Measurements from ENCODE around the gene SRSF7.

Gene SRSF7

DNA sequence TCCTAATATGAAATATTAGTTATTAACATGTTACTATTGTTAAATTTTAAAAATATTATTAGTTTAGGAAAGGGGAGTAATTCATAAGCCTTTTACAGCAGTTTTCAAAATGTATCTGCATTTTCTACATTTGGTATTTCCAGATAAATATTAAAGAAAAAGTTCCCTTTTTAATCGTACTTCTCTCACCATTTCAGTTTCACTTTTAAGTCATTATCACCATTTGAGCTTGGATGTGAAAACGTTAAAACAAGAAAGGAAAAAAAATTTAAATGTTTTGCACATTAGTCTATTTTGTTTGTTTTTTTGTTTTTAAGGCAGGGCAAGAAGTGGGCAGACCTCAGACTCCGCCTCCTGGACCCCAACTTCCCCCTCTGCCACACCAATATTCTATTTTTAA is 3.3 kb upstream of the SRSF7 start:
- peaks cover 0 to 9% of the 10 kb centered on the region in 2 experiments; a peak in 1 of 3 replicates for H3K36me3 ChIP-seq (ENCODE audit: control insufficient read depth in 2 of 2, insufficient read depth in 1 of 2, low read length in 2 of 2)
- TF ChIP-seq, protein P1, sequence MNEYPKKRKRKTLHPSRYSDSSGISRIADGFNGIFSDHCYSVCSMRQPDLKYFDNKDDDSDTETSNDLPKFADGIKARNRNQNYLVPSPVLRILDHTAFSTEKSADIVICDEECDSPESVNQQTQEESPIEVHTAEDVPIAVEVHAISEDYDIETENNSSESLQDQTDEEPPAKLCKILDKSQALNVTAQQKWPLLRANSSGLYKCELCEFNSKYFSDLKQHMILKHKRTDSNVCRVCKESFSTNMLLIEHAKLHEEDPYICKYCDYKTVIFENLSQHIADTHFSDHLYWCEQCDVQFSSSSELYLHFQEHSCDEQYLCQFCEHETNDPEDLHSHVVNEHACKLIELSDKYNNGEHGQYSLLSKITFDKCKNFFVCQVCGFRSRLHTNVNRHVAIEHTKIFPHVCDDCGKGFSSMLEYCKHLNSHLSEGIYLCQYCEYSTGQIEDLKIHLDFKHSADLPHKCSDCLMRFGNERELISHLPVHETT (tag by site-specific recombination; IDR thresholded peaks at IDR 0.05) = no peak
- TF ChIP-seq ZNF560 (tag by site-specific recombination; IDR thresholded peaks at IDR 0.05; ENCODE audit: borderline replicate concordance) (no peak), EGR2 (tag by site-specific recombination; IDR thresholded peaks at IDR 0.05; ENCODE audit: low read depth) (no peak), ZNF292 (tag by site-specific recombination; IDR thresholded peaks at IDR 0.05; ENCODE audit: borderline replicate concordance, low read depth) (no peak), ZNF146 (tag by site-specific recombination; IDR thresholded peaks at IDR 0.05) (no peak), SALL2 (tag by site-specific recombination; IDR thresholded peaks at IDR 0.05; ENCODE audit: borderline replicate concordance) (no peak), ZNF670 (tag by site-specific recombination; IDR thresholded peaks at IDR 0.05; ENCODE audit: low read depth) (no peak), ZNF175 (tag by site-specific recombination; IDR thresholded peaks at IDR 0.05) (no peak)
- TF ChIP-seq, protein P2, sequence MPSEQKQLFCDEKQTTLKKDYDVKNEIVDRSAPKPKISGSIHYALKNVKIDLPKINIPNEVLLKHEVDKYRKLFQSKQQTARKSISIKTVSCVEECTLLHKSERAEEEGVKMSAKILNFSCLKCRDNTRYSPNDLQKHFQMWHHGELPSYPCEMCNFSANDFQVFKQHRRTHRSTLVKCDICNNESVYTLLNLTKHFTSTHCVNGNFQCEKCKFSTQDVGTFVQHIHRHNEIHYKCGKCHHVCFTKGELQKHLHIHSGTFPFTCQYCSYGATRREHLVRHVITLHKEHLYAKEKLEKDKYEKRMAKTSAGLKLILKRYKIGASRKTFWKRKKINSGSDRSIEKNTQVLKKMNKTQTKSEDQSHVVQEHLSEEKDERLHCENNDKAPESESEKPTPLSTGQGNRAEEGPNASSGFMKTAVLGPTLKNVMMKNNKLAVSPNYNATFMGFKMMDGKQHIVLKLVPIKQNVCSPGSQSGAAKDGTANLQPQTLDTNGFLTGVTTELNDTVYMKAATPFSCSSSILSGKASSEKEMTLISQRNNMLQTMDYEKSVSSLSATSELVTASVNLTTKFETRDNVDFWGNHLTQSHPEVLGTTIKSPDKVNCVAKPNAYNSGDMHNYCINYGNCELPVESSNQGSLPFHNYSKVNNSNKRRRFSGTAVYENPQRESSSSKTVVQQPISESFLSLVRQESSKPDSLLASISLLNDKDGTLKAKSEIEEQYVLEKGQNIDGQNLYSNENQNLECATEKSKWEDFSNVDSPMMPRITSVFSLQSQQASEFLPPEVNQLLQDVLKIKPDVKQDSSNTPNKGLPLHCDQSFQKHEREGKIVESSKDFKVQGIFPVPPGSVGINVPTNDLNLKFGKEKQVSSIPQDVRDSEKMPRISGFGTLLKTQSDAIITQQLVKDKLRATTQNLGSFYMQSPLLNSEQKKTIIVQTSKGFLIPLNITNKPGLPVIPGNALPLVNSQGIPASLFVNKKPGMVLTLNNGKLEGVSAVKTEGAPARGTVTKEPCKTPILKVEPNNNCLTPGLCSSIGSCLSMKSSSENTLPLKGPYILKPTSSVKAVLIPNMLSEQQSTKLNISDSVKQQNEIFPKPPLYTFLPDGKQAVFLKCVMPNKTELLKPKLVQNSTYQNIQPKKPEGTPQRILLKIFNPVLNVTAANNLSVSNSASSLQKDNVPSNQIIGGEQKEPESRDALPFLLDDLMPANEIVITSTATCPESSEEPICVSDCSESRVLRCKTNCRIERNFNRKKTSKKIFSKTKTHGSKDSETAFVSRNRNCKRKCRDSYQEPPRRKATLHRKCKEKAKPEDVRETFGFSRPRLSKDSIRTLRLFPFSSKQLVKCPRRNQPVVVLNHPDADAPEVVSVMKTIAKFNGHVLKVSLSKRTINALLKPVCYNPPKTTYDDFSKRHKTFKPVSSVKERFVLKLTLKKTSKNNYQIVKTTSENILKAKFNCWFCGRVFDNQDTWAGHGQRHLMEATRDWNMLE (tag by site-specific recombination; conservative IDR thresholded peaks at IDR 0.05; ENCODE audit: low read depth) = no peak
- TF ChIP-seq, protein P3, sequence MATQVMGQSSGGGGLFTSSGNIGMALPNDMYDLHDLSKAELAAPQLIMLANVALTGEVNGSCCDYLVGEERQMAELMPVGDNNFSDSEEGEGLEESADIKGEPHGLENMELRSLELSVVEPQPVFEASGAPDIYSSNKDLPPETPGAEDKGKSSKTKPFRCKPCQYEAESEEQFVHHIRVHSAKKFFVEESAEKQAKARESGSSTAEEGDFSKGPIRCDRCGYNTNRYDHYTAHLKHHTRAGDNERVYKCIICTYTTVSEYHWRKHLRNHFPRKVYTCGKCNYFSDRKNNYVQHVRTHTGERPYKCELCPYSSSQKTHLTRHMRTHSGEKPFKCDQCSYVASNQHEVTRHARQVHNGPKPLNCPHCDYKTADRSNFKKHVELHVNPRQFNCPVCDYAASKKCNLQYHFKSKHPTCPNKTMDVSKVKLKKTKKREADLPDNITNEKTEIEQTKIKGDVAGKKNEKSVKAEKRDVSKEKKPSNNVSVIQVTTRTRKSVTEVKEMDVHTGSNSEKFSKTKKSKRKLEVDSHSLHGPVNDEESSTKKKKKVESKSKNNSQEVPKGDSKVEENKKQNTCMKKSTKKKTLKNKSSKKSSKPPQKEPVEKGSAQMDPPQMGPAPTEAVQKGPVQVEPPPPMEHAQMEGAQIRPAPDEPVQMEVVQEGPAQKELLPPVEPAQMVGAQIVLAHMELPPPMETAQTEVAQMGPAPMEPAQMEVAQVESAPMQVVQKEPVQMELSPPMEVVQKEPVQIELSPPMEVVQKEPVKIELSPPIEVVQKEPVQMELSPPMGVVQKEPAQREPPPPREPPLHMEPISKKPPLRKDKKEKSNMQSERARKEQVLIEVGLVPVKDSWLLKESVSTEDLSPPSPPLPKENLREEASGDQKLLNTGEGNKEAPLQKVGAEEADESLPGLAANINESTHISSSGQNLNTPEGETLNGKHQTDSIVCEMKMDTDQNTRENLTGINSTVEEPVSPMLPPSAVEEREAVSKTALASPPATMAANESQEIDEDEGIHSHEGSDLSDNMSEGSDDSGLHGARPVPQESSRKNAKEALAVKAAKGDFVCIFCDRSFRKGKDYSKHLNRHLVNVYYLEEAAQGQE (tag by site-specific recombination; IDR thresholded peaks at IDR 0.05) = no peak
- TF ChIP-seq, protein P4, sequence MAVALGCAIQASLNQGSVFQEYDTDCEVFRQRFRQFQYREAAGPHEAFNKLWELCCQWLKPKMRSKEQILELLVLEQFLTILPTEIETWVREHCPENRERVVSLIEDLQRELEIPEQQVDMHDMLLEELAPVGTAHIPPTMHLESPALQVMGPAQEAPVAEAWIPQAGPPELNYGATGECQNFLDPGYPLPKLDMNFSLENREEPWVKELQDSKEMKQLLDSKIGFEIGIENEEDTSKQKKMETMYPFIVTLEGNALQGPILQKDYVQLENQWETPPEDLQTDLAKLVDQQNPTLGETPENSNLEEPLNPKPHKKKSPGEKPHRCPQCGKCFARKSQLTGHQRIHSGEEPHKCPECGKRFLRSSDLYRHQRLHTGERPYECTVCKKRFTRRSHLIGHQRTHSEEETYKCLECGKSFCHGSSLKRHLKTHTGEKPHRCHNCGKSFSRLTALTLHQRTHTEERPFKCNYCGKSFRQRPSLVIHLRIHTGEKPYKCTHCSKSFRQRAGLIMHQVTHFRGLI (tag by site-specific recombination; IDR thresholded peaks at IDR 0.05) = no peak
- TF ChIP-seq, protein P5, sequence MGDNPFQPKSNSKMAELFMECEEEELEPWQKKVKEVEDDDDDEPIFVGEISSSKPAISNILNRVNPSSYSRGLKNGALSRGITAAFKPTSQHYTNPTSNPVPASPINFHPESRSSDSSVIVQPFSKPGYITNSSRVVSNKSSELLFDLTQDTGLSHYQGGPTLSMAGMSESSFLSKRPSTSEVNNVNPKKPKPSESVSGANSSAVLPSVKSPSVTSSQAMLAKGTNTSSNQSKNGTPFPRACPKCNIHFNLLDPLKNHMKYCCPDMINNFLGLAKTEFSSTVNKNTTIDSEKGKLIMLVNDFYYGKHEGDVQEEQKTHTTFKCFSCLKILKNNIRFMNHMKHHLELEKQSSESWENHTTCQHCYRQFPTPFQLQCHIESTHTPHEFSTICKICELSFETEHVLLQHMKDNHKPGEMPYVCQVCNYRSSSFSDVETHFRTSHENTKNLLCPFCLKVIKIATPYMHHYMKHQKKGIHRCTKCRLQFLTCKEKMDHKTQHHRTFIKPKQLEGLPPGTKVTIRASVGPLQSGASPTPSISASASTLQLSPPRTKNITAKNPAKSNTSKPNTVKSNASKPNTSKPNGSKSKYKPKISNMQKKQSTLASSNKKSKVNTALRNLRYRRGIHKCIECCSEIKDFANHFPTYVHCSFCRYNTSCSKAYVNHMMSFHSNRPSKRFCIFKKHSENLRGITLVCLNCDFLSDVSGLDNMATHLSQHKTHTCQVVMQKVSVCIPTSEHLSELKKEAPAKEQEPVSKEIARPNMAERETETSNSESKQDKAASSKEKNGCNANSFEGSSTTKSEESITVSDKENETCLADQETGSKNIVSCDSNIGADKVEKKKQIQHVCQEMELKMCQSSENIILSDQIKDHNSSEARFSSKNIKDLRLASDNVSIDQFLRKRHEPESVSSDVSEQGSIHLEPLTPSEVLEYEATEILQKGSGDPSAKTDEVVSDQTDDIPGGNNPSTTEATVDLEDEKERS (tag by site-specific recombination; IDR thresholded peaks at IDR 0.05) = no peak
- H3K27ac ChIP-seq (ENCODE audit: extremely low read depth, low read depth, low read length) = no peak overlapping the region
- peaks cover 5% of the 10 kb centered on the region; the same call in 1 of the 2 replicates for H3K4me1 ChIP-seq (ENCODE audit: control insufficient read depth, insufficient read depth, low read length)
- no peak overlapping the region for H3K4me3 ChIP-seq (ENCODE audit: low read depth, low read length)
- CTCF ChIA-PET = no interaction called here
- no peaks in the 10 kb centered on the region for H3K9me3 ChIP-seq (ENCODE audit: control insufficient read depth, insufficient read depth, low read depth, low read length)
- POLR2A ChIA-PET = no interaction called here

Measured in HEK293 (cell line).